ENCODE measurements around the gene RASEF.

The RASEF gene

GRCh38 chr9:83024506-83025125 is 38.3 kb downstream of the RASEF start:
- TF ChIP-seq CTCF (IDR thresholded peaks at IDR 0.05; ENCODE audit: low read depth, low read length), result no peak
- no peak overlapping the region for H3K4me3 ChIP-seq (ENCODE audit: low read depth, low read length)

- TF ChIP-seq CTCF (IDR thresholded peaks at IDR 0.05; ENCODE audit: low read depth, low read length), result no peak
- H3K4me3 ChIP-seq (ENCODE audit: low read depth, low read length), result no peak overlapping the region
These were observed 39.8 kb downstream of the RASEF start for GRCh38 chr9:83023151-83023550.

GRCh38 chr9:83020864-83021263 is 42.1 kb downstream of the RASEF start:
- no peak for TF ChIP-seq CTCF (IDR thresholded peaks at IDR 0.05; ENCODE audit: low read depth, low read length)
- no peak overlapping the region for H3K4me3 ChIP-seq (ENCODE audit: low read depth, low read length)

DNA sequence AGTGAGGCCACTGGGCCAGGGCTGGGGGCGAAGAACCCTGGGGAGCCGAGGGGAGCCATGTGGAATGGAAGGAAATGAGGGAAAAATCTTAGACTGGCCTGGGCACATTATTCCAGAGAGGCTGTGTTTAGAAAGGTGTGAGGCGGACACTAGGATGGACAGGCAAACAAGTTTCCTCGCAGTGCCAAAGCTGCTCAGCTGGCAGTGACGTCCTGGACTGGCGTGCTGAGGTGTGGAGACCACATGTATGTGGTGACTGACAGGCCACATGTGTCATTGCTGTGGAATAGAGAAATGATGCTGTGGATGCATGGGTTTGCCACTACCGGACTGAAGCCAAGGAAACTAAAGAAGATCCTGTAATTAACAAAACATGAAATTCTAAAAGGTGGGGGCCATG is 42.6 kb downstream of the RASEF start:
- TF ChIP-seq CTCF (IDR thresholded peaks at IDR 0.05; ENCODE audit: low read depth, low read length), result no peak
- H3K4me3 ChIP-seq (ENCODE audit: low read depth, low read length), result no peak overlapping the region

DNA sequence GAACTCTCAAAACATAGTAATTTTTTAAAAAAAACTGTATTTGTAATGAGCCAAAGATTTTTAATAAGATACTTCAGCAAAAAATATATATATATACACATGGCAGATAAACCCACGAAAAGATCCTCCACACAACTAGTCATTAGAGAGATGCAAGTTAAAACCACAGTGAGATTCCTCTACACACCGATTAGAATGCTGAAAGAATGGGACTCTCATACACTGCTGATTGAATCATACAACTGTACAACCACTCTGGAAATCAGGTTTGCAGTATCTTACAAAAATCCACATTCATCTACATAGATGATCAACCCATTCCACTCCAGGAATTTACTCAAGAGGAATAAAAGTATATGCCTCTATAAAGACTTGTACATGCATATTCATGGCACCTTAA is 43.7 kb downstream of the RASEF start:
- H3K4me3 ChIP-seq (ENCODE audit: low read depth, low read length), result no peak overlapping the region
- no peak for TF ChIP-seq CTCF (IDR thresholded peaks at IDR 0.05; ENCODE audit: low read depth, low read length)

- TF ChIP-seq CTCF (IDR thresholded peaks at IDR 0.05; ENCODE audit: low read depth, low read length), result no peak
- no peak overlapping the region for H3K4me3 ChIP-seq (ENCODE audit: low read depth, low read length)
These were observed 47.0 kb downstream of the RASEF start for GRCh38 chr9:83015897-83016296.

DNA sequence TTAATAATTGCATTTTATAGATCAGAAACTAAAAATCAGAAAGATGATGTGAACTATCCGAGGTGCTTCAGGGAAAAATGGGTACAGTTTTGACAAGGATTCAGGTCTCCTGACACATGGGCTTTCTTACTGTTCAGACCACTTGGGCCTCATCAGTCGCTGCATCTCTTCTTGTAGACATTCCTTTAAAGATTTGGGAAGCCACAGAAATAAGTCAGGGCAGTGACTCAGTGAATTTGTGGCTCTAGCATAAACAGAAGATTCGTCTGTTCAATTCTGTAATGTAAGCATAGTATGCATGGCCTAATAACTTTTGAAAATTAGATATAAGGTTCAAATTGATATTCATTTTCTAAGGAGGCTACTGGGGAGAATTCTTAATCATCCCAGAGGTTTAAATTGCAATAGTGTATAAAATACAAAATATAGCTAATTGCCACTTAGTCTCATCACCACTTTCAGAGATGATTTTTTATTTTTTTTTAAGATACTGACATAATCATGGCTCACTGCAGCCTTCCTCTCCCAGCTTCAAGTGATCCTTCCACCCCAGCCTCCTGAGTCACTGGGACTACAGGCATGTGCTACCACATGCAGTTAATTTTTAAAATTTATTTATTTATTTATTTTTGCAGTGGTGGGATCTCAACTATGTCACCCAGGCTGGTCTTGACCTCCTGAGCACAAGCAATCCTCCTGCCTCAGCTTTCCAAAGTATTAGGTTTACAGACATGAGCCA is 48.9 kb downstream of the RASEF start:
- no peak overlapping the region for H3K4me3 ChIP-seq (ENCODE audit: low read depth, low read length)
- TF ChIP-seq CTCF (IDR thresholded peaks at IDR 0.05; ENCODE audit: low read depth, low read length), result no peak

Data from WI38 (cell line).